Spinal cord (tissue), 10 donors: ENCODE data around the gene RPL15. TPM values are rescaled to one million over a fixed set of nuclear protein-coding genes. Genes with fewer than 3 reads are reported as not detected.

Experiments used
- DNase-seq, 6 donors: peaks; one replicate each; pipeline versions ENCODE4 v3.0.0 to v3.0.0-alpha.2; 2013 to 2015; ENCODE audit warnings: low spot score in 6 of 6, low read depth in 4 of 6
- H3K27ac ChIP-seq: one replicate; pipeline ENCODE4 v1.5.1; 2013; ENCODE audit warnings: low read depth, low read length, control low read depth
- H3K27me3 ChIP-seq: one replicate; pipeline ENCODE4 v1.6.1; 2013; ENCODE audit warnings: low read length; ENCODE audit not compliant: control insufficient read depth, insufficient read depth
- H3K36me3 ChIP-seq: one replicate; pipeline ENCODE4 v1.6.1; 2013; ENCODE audit warnings: low read length; ENCODE audit not compliant: control insufficient read depth, insufficient read depth
- H3K4me1 ChIP-seq: one replicate; pipeline ENCODE4 v1.6.1; 2013; ENCODE audit warnings: low read length; ENCODE audit not compliant: control insufficient read depth, insufficient read depth
- H3K4me3 ChIP-seq: one replicate; pipeline ENCODE4 v1.5.1; 2013; ENCODE audit warnings: low read depth, low read length, control low read depth
- H3K9me3 ChIP-seq: one replicate; pipeline ENCODE4 v1.6.1; 2013; ENCODE audit warnings: low read length; ENCODE audit not compliant: control insufficient read depth, insufficient read depth
- WGBS: methylation state at CpG from one replicate; pipeline ENCODE4 v1.1.5; 2013; ENCODE audit warnings: missing lambda C conversion rate; ENCODE audit not compliant: insufficient coverage; 5-methylcytosine and 5-hydroxymethylcytosine counted together
- polyA plus RNA-seq, 2 donors: library from polyadenylated mRNA; unstranded; fragments of 120-200 nt; gene quantifications; one replicate each; pipeline ENCODE4 v1.2.1, GENCODE V29; 2013; ENCODE audit not compliant: insufficient read length in 2 of 2
- total RNA-seq, 2 donors: library from RNA; depleted of rRNA in 1 of 2; stranded (reverse); fragments of 120-200 nt in 1 of 2; fragments of >200 nt in 1 of 2; gene quantifications; one replicate each; pipeline versions ENCODE4 v1.2.3 to v1.2.4, GENCODE V29; 2013 to 2014
- donor health status: healthy.

RPL15 gene
- total and polyA plus RNA-seq, 4 donors = 1,637 to 1,807 (median 1,669) TPM

- Histone ChIP-seq H3K27me3 (no peaks in the 10 kb centered on the region), H3K4me3 (no peak overlapping the region), H3K36me3 (peaks cover 24% of the 10 kb centered on the region), H3K27ac (no peak overlapping the region), H3K9me3 (no peaks in the 10 kb centered on the region), H3K4me1 (peaks cover 5% of the 10 kb centered on the region)
- no peak for DNase-seq
- 90% methylated on average over 2 of the region's 5 CpGs for WGBS
Measured at GRCh38 chr3:23920151-23920655, 3.3 kb downstream of the RPL15 start.

- peaks cover 5% of the 10 kb centered on the region for H3K4me1 ChIP-seq
- no peak for DNase-seq
- 75% methylated on average over 1 of the region's 3 CpGs for WGBS
- H3K27me3 ChIP-seq = no peaks in the 10 kb centered on the region
- H3K9me3 ChIP-seq = no peaks in the 10 kb centered on the region
- no peak overlapping the region for H3K27ac ChIP-seq
- no peak overlapping the region for H3K4me3 ChIP-seq
- peaks cover 26% of the 10 kb centered on the region for H3K36me3 ChIP-seq
Measured at GRCh38 chr3:23921052-23921511, 4.2 kb downstream of the RPL15 start.

- Histone ChIP-seq H3K4me3 (no peak overlapping the region), H3K9me3 (no peaks in the 10 kb centered on the region), H3K27me3 (no peaks in the 10 kb centered on the region), H3K4me1 (peaks cover 5% of the 10 kb centered on the region), H3K36me3 (peaks cover 22% of the 10 kb centered on the region), H3K27ac (no peak overlapping the region)
- no CpG with 5 or more reads among the region's 2 CpGs for WGBS
- no peak for DNase-seq
Measured at GRCh38 chr3:23923786-23924185, 6.9 kb downstream of the RPL15 start.

- Histone ChIP-seq H3K36me3 (peaks cover 22% of the 10 kb centered on the region), H3K4me3 (no peak overlapping the region), H3K27me3 (no peaks in the 10 kb centered on the region), H3K9me3 (no peaks in the 10 kb centered on the region), H3K4me1 (no peaks in the 10 kb centered on the region), H3K27ac (no peak overlapping the region)
- no peak for DNase-seq
- 92% methylated on average over 5 of the region's 7 CpGs for WGBS
Measured at GRCh38 chr3:23926246-23926645, 9.3 kb downstream of the RPL15 start.

GRCh38 chr3:23926736-23927135 lies 9.8 kb downstream of the RPL15 start:
- H3K36me3 ChIP-seq = peaks cover 18% of the 10 kb centered on the region
- DNase-seq = no peak
- H3K9me3 ChIP-seq = no peaks in the 10 kb centered on the region
- H3K4me3 ChIP-seq = no peak overlapping the region
- no peak overlapping the region for H3K27ac ChIP-seq
- no peaks in the 10 kb centered on the region for H3K27me3 ChIP-seq
- H3K4me1 ChIP-seq = no peaks in the 10 kb centered on the region
- WGBS = no CpG with 5 or more reads among the region's 3 CpGs

GRCh38 chr3:23928524-23928923 lies 11.6 kb downstream of the RPL15 start:
- Histone ChIP-seq H3K27me3 (no peaks in the 10 kb centered on the region), H3K9me3 (no peaks in the 10 kb centered on the region), H3K4me1 (no peaks in the 10 kb centered on the region), H3K36me3 (peaks cover 2% of the 10 kb centered on the region), H3K4me3 (no peak overlapping the region), H3K27ac (no peak overlapping the region)
- no peak for DNase-seq
- WGBS = 96% methylated on average over 5 of the region's 8 CpGs

GRCh38 chr3:23931597-23931996 lies 14.7 kb downstream of the RPL15 start:
- H3K36me3 ChIP-seq = no peaks in the 10 kb centered on the region
- no peak for DNase-seq
- WGBS = 93% methylated on average over 2 of the region's 3 CpGs
- H3K4me3 ChIP-seq = no peak overlapping the region
- no peaks in the 10 kb centered on the region for H3K27me3 ChIP-seq
- no peak overlapping the region for H3K27ac ChIP-seq
- H3K4me1 ChIP-seq = no peaks in the 10 kb centered on the region
- no peaks in the 10 kb centered on the region for H3K9me3 ChIP-seq

GRCh38 chr3:23932571-23932970 lies 15.6 kb downstream of the RPL15 start:
- H3K27ac ChIP-seq = no peak overlapping the region
- DNase-seq = no peak
- H3K4me3 ChIP-seq = no peak overlapping the region
- H3K9me3 ChIP-seq = no peaks in the 10 kb centered on the region
- no peaks in the 10 kb centered on the region for H3K4me1 ChIP-seq
- WGBS = no CpG with 5 or more reads among the region's 4 CpGs
- no peaks in the 10 kb centered on the region for H3K36me3 ChIP-seq
- no peaks in the 10 kb centered on the region for H3K27me3 ChIP-seq

GRCh38 chr3:23934253-23934652 lies 17.3 kb downstream of the RPL15 start:
- WGBS = 52% methylated on average over 4 of the region's 4 CpGs
- Histone ChIP-seq H3K4me1 (no peaks in the 10 kb centered on the region), H3K27me3 (no peaks in the 10 kb centered on the region), H3K9me3 (no peaks in the 10 kb centered on the region), H3K36me3 (no peaks in the 10 kb centered on the region), H3K27ac (no peak overlapping the region), H3K4me3 (no peak overlapping the region)
- no peak for DNase-seq

- Histone ChIP-seq H3K36me3 (no peaks in the 10 kb centered on the region), H3K9me3 (no peaks in the 10 kb centered on the region), H3K27me3 (no peaks in the 10 kb centered on the region), H3K27ac (no peak overlapping the region), H3K4me1 (no peaks in the 10 kb centered on the region), H3K4me3 (no peak overlapping the region)
- DNase-seq = no peak
- WGBS = no CpG with 5 or more reads among the region's 1 CpG
Measured at GRCh38 chr3:23937296-23937695, 20.4 kb downstream of the RPL15 start.
